Measurements from ENCODE around the gene FRAS1.

DNA sequence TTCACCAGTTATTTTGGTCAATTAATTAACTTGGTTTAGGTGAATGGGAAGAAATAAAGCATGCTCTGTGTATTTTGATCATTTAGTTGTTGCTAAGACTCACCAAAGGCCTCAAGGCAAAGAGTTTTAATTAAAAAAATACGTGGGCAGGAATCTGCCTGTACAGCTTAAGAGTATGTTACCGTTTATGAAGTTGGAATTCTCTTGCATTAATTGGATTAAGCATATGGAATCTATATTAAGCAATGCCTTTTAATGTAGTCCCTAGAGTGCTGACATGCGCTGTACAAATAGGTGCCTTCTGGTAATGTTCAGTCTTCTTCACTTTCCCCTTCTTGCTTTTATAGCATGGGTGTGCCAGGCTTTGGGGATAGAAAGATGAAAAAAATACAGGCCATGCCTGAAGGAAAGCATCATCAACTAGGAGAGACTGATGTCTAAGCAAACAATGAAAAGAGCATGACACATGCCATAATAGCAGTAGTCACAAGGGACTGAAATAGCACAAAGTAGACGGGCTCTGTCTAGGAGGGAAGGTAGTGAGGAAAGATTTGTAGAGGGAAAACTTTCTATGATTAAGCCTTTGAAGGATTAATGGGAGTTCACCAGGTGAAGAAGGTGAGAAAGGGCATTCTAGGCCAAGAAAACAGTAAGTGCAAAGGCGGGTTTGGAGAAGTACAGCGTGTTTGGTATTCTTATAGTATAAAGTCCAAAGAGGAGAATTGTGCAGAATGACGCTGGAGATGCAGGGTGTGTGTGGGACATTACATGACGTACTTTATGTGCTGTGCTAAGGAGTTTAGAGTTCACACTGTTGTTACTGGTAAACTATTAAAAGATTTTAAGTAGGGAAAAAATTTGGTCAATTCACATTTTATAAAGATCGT lies 268.4 kb downstream of the FRAS1 start:
- TF ChIP-seq, protein P1, sequence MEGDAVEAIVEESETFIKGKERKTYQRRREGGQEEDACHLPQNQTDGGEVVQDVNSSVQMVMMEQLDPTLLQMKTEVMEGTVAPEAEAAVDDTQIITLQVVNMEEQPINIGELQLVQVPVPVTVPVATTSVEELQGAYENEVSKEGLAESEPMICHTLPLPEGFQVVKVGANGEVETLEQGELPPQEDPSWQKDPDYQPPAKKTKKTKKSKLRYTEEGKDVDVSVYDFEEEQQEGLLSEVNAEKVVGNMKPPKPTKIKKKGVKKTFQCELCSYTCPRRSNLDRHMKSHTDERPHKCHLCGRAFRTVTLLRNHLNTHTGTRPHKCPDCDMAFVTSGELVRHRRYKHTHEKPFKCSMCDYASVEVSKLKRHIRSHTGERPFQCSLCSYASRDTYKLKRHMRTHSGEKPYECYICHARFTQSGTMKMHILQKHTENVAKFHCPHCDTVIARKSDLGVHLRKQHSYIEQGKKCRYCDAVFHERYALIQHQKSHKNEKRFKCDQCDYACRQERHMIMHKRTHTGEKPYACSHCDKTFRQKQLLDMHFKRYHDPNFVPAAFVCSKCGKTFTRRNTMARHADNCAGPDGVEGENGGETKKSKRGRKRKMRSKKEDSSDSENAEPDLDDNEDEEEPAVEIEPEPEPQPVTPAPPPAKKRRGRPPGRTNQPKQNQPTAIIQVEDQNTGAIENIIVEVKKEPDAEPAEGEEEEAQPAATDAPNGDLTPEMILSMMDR (conservative IDR thresholded peaks at IDR 0.05 in 1 of 2, IDR thresholded peaks at IDR 0.05 in 1 of 2; ENCODE audit: low read depth in 1 of 2, low read length in 2 of 2), result no peak
- no peak for TF ChIP-seq EZH2 (IDR thresholded peaks at IDR 0.05; ENCODE audit: low read length, missing control alignments)

Measured in fibroblast of lung (primary cell).